ENCODE results near the gene ZNF490.

The ZNF490 gene

DNA sequence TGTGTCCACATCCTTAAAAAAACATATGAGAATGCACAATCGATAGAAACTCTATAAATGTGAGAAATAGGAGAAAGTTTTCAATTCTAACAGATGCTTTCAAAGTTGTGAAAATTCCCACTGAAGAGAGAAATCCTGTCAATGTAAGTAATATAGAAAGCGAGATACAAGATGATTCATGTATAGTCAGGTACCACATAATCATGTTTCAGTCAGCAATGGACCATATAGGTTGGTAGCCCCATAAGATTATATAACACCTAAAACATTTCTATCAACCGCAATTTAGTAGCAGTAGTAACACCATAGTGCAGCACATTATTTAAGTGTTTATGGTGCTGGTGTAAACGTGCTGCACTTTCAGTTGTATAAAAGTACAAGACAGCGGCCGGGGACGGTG is 18.6 kb upstream of the ZNF490 start:
- Histone ChIP-seq H4K20me1 (ENCODE audit: insufficient read depth, low read length) (no peaks in the 10 kb centered on the region), H3K36me3 (ENCODE audit: insufficient read depth, low read length) (peaks cover 74% of the 10 kb centered on the region), H3K27me3 (ENCODE audit: insufficient read depth, low read length) (no peaks in the 10 kb centered on the region), H3K9me2 (ENCODE audit: low read depth, low read length) (no peaks in the 10 kb centered on the region), H3K4me1 (ENCODE audit: insufficient read depth, low read length, severe bottlenecking) (no peaks in the 10 kb centered on the region), H3K9ac (ENCODE audit: low read length) (no peak overlapping the region), H3K4me2 (ENCODE audit: low read length) (no peak overlapping the region), H3K4me3 (ENCODE audit: low read depth, low read length, poor library complexity, severe bottlenecking) (no peak overlapping the region), H3K27ac (ENCODE audit: low read depth, low read length, poor library complexity, severe bottlenecking) (no peak overlapping the region), H3K9me3 (ENCODE audit: low read length) (peaks cover 23% of the 10 kb centered on the region), H3F3A (ENCODE audit: insufficient read depth, low read length) (no peaks in the 10 kb centered on the region), H3K79me2 (ENCODE audit: insufficient read depth, low read length) (no peaks in the 10 kb centered on the region), H2AFZ (ENCODE audit: low read length) (no peak overlapping the region)
- TF ChIP-seq, protein P1, sequence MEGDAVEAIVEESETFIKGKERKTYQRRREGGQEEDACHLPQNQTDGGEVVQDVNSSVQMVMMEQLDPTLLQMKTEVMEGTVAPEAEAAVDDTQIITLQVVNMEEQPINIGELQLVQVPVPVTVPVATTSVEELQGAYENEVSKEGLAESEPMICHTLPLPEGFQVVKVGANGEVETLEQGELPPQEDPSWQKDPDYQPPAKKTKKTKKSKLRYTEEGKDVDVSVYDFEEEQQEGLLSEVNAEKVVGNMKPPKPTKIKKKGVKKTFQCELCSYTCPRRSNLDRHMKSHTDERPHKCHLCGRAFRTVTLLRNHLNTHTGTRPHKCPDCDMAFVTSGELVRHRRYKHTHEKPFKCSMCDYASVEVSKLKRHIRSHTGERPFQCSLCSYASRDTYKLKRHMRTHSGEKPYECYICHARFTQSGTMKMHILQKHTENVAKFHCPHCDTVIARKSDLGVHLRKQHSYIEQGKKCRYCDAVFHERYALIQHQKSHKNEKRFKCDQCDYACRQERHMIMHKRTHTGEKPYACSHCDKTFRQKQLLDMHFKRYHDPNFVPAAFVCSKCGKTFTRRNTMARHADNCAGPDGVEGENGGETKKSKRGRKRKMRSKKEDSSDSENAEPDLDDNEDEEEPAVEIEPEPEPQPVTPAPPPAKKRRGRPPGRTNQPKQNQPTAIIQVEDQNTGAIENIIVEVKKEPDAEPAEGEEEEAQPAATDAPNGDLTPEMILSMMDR (IDR thresholded peaks at IDR 0.05; ENCODE audit: low read length): no peak
- TF ChIP-seq EZH2 (IDR thresholded peaks at IDR 0.05; ENCODE audit: borderline replicate concordance, low read length): no peak

DNA sequence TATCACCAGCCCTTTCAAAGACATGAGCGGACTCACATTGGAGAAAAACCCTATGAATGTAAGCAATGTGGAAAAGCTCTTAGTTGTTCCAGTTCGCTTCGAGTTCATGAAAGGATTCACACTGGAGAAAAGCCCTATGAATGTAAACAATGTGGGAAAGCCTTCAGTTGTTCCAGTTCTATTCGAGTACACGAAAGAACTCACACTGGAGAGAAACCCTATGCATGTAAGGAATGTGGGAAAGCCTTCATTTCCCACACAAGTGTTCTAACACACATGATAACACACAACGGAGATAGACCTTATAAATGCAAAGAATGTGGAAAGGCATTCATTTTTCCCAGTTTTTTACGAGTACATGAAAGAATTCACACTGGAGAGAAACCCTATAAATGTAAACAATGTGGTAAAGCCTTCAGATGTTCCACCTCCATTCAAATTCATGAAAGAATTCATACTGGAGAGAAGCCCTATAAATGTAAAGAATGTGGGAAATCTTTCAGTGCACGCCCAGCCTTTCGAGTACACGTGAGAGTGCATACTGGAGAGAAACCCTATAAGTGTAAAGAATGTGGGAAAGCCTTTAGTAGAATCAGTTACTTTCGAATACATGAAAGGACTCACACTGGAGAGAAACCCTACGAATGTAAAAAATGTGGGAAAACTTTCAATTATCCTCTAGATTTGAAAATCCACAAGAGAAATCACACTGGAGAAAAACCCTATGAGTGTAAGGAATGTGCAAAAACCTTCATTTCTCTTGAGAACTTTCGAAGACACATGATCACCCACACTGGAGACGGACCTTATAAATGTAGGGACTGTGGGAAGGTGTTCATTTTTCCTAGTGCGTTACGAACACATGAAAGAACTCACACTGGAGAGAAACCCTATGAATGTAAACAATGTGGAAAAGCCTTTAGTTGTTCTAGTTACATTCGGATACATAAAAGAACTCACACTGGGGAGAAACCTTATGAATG is 17.7 kb upstream of the ZNF490 start:
- no peak for TF ChIP-seq EZH2 (IDR thresholded peaks at IDR 0.05; ENCODE audit: borderline replicate concordance, low read length)
- TF ChIP-seq, protein P1 (IDR thresholded peaks at IDR 0.05; ENCODE audit: low read length): no peak
- H3K9me3 ChIP-seq (ENCODE audit: low read length): peaks cover 23% of the 10 kb centered on the region
- H3K4me3 ChIP-seq (ENCODE audit: low read depth, low read length, poor library complexity, severe bottlenecking): no peak overlapping the region
- H3K4me1 ChIP-seq (ENCODE audit: insufficient read depth, low read length, severe bottlenecking): no peaks in the 10 kb centered on the region
- no peaks in the 10 kb centered on the region for H3K79me2 ChIP-seq (ENCODE audit: insufficient read depth, low read length)
- no peaks in the 10 kb centered on the region for H3K27me3 ChIP-seq (ENCODE audit: insufficient read depth, low read length)
- no peaks in the 10 kb centered on the region for H3F3A ChIP-seq (ENCODE audit: insufficient read depth, low read length)
- no peak overlapping the region for H2AFZ ChIP-seq (ENCODE audit: low read length)
- no peak overlapping the region for H3K27ac ChIP-seq (ENCODE audit: low read depth, low read length, poor library complexity, severe bottlenecking)
- no peak overlapping the region for H3K4me2 ChIP-seq (ENCODE audit: low read length)
- H4K20me1 ChIP-seq (ENCODE audit: insufficient read depth, low read length): no peaks in the 10 kb centered on the region
- no peaks in the 10 kb centered on the region for H3K9me2 ChIP-seq (ENCODE audit: low read depth, low read length)
- peaks cover 80% of the 10 kb centered on the region for H3K36me3 ChIP-seq (ENCODE audit: insufficient read depth, low read length)
- H3K9ac ChIP-seq (ENCODE audit: low read length): no peak overlapping the region

DNA sequence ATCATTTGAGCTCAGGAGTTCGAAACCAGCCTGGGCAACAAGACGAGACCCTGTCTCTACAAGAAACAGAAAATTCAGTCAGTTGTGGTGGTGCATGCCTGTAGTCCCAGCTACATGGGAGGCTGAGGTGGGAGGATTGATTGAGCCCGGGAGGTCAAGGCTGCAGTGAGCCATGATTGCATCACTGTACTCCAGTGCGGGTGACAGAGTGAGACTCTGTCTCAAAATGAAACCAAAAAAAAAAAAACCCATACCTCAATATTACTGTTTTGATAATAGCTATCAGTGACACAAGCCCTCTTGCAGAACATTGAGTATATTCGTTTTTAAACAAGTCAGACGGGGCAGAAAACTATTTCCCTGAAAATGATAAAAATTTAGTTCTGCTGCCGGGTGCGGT is 16.3 kb upstream of the ZNF490 start:
- Histone ChIP-seq H3K27me3 (ENCODE audit: insufficient read depth, low read length) (no peaks in the 10 kb centered on the region), H3K9me2 (ENCODE audit: low read depth, low read length) (no peaks in the 10 kb centered on the region), H3K36me3 (ENCODE audit: insufficient read depth, low read length) (peaks cover 78% of the 10 kb centered on the region), H3K4me1 (ENCODE audit: insufficient read depth, low read length, severe bottlenecking) (no peaks in the 10 kb centered on the region), H2AFZ (ENCODE audit: low read length) (no peak overlapping the region), H3K79me2 (ENCODE audit: insufficient read depth, low read length) (no peaks in the 10 kb centered on the region), H3K4me3 (ENCODE audit: low read depth, low read length, poor library complexity, severe bottlenecking) (no peak overlapping the region), H4K20me1 (ENCODE audit: insufficient read depth, low read length) (no peaks in the 10 kb centered on the region), H3K9me3 (ENCODE audit: low read length) (peaks cover 23% of the 10 kb centered on the region), H3K27ac (ENCODE audit: low read depth, low read length, poor library complexity, severe bottlenecking) (no peak overlapping the region), H3K9ac (ENCODE audit: low read length) (no peak overlapping the region), H3K4me2 (ENCODE audit: low read length) (no peak overlapping the region), H3F3A (ENCODE audit: insufficient read depth, low read length) (no peaks in the 10 kb centered on the region)
- TF ChIP-seq, protein P1 (IDR thresholded peaks at IDR 0.05; ENCODE audit: low read length): no peak
- TF ChIP-seq EZH2 (IDR thresholded peaks at IDR 0.05; ENCODE audit: borderline replicate concordance, low read length): no peak
